GM18498 (cell line): ENCODE data around the gene CD276.

Experiments
- ATAC-seq: cut with Tn5 transposase; IDR thresholded peaks from one replicate; pipeline ENCODE4 v1.9.1; 2021; ENCODE audit warnings: mild to moderate bottlenecking, moderate library complexity; ENCODE audit not compliant: unreplicated experiment

The CD276 gene

GRCh38 chr15:73746883-73747282 lies 62.7 kb downstream of the CD276 start:
- no peak for ATAC-seq

DNA sequence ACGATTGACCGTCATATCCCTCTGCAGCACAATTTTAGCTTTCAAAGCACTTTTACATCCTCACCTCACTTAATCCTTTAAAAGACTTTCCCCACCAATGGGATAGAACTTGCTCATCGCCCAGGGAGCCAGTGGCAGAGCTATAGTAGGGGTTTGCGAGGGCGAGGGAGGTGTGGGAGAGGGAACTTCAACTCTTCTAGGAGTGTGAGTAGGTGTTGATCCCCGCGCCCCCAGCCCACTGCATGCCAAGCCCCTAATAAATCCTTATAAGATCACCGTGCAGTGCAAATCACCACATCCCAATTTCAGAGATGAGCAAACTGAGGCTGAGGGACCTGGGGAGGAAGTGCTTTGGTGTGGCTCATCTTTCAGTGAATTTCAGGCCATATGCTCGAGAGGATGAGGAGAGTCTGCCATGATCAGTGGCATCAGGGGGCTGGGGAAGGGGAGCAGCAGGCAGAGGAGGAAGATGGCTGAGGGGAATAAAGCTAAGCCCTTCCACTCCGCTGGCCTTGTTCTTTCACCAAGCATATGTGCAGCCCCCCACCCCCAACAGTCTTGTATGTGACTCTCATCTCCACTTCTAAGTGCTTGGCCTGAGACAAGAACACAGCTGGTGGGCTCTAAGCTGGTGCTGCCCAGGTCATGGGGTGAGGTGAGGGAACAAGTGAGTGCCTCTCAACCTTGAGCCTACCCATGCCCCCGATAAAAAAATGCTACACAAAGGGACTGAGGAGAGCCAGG lies 63.8 kb downstream of the CD276 start:
- no peak for ATAC-seq

DNA sequence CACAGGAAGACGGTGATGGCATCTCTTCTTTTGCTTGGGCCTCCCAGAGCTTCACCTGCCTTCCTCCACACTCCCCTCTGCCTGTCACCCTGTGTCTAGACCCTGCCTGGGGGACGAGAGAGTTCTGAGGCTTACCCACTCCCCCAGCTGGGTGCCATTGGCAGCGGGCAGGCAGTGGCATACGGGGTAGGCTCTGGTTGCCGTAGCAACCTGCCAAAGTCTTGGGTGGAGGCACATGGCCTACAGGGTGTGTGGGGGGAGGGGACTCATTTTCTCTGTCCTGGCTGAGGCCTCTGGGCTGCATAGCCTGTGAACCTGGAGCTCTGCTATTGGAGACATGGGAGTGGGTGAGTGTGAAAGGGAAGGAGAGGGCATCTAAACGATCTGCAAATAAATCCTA lies 64.5 kb downstream of the CD276 start:
- ATAC-seq: no peak

DNA sequence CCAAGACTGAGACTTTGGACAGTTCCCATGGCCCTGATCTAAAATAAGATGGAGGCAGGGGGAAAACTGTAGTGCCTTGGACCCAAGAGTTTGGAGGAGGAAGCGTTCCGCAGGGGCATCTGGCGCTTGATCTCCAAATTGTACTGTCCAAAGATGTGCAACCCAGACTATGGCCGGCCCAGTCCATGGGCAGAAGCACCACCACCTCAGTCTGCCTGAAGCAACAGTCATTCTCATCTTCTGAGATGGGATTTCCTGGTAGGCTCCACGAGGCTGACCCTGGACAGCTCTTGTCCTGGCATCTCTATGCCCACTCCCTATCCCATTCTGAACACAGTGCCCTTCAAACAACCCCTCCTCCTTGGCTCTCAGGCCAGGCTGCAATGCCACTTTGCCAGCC lies 65.3 kb downstream of the CD276 start:
- ATAC-seq: no peak

DNA sequence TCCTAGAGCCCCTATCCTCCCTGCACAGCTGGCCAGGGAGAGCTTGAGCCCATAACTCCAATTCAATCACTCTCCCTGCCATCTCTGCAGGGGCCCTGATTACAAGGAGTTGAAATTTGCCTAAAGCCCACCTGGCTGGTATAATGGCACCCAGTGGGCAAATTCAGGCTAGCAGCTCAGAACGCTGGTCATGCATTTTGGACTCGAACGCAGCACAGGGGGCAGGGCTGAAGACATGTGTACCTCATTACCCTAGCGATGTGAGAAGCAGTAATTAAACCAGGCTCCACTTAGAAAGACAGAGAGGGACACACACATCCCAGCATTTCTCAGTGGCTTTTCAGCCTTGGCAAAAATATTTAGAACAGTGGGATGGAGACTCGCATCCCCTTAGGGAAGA lies 65.8 kb downstream of the CD276 start:
- no peak for ATAC-seq

GRCh38 chr15:73750438-73750837 lies 66.3 kb downstream of the CD276 start:
- ATAC-seq: no peak

- ATAC-seq: no peak
Observed at GRCh38 chr15:73750951-73751350, 66.8 kb downstream of the CD276 start.

GRCh38 chr15:73751511-73751898 lies 67.3 kb downstream of the CD276 start:
- no peak for ATAC-seq

GRCh38 chr15:73751899-73752805 lies 68.0 kb downstream of the CD276 start:
- no peak for ATAC-seq

GRCh38 chr15:73752806-73753193 lies 68.6 kb downstream of the CD276 start:
- no peak for ATAC-seq

DNA sequence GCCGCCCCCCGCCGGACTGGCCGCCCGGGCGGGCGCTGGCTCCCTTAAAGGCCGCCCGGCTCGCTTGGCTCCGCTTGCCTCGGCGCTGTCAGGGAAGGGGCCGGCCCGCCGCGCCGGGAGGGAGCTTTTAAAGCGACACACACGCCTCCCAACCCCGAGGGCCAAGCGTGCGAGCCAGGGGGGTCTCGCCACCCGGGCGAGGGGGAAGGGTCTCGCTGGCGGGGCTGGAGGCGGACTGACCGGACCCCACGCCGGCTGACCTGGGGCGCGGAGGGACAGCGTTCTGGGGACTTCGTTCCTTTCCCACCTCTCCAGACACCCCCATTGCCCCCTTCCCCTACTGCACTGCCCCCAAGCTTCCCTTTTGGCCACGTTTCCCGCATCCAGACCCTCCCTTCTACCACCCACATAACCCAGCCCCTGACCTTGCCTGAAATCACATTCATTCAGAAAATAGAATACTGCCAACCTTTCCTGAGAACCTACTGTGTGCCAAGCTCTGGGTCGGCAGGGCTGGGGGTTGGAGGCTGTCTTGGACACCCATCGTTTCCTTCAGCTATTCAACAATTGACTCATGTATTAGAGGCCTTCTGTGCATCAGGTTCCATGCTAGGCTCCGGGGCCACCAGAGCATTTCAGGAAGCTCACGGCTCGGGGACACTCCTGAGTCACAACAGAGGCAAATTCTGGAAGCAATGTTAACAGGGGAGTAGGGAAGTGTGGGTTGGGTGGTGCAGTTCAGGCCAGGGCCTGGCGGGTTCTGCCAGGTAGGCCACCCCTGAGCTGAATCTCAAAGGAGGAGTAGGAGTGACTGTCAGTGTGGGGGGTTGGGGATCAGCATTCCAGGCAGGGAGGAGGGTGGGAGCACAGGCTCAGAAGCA lies 69.3 kb downstream of the CD276 start, which contains the start of gene INSYN1:
INSYN1 (minus strand) TSS at position 102 of the 881 bp plus-strand sequence. CDS start 2,221 bp downstream, outside the sequence.
- ATAC-seq: no peak

GRCh38 chr15:73754461-73754860 lies 70.3 kb downstream of the CD276 start:
- ATAC-seq: no peak

DNA sequence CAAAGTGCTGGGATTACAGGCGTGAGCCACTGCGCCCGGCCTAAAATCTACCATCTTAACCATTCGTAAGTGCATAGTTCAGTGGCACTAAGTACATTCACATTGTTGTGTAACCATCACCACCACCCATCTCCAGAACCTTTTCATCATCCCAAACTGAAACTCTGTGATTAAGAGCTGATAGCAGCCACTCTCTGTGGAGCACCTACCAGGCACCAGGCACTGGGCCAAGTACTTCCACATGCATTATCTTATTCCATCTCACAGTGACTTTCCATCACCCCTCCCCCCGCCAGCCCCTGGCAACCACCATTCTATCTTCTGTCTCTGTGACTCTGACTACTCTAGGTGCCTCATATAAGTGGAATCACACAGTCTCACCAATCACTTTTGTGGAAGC lies 71.3 kb downstream of the CD276 start:
- ATAC-seq: no peak

GRCh38 chr15:73755946-73756345 lies 71.8 kb downstream of the CD276 start:
- ATAC-seq: no peak

- no peak for ATAC-seq
Observed at GRCh38 chr15:73756390-73756789, 72.2 kb downstream of the CD276 start.

GRCh38 chr15:73756947-73757513 lies 72.8 kb downstream of the CD276 start:
- no peak for ATAC-seq

GRCh38 chr15:73757571-73757970 lies 73.4 kb downstream of the CD276 start:
- no peak for ATAC-seq

DNA sequence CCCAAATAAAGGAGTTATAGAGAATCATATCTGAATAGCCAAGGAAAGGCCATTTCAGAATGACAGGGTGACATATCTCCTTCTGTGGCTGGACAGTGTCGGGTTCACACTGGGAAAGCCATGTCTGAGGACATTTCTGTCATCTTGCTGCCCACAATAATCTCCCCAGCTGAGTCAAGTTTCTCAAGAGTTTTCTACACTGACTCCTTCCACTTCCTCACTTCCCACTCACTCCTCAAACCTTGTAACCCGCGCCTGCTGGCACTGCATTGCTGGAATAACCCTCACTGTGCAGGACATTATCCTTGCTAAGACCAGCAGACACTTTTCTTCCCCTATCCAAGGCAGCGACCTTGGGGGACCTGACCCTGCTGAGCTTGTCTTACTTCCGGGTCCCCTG lies 74.3 kb downstream of the CD276 start:
- ATAC-seq: no peak

- ATAC-seq: no peak
Observed at GRCh38 chr15:73760330-73761329, 76.4 kb downstream of the CD276 start.
